K562 (cell line): Measurements from ENCODE around the gene ARHGAP42. TPM values are rescaled to one million over a fixed set of nuclear protein-coding genes. Genes with fewer than 3 reads are reported as not detected.

ENCODE experiments used
- ATAC-seq: fragments of 200-7000 bp; cut with Tn5 transposase; 3 replicates; pipeline ENCODE4 v1.9.1; 2020; ENCODE audit warnings: moderate library complexity
- BruUV-seq: library from RNA; stranded (reverse); fragments of 400-500 nt; replicated peaks from 2 replicates; lab custom pipeline; 2021; lab: Mats Ljungman, UMichigan
- CTCF ChIA-PET: fragments of 300-600 bp; formaldehyde crosslinking; extraction: SDS; loops from one replicate; lab custom pipeline; 2021; ENCODE audit warnings: low intra/inter-chr PET ratio; lab: Yijun Ruan, JAX
- POLR2A ChIA-PET: fragments of 300-600, 350-650 bp; sonication (Branson Sonifier 250); formaldehyde crosslinking; extraction: SDS; loops from one replicate; lab custom pipeline; 2021; ENCODE audit warnings: antibody characterized with exemption, inconsistent platforms; lab: Yijun Ruan, JAX
- DNase-seq, 4 experiments: peaks; one replicate each; pipeline versions ENCODE4 v3.0.0 to v3.0.0-alpha.2; 2011 to 2018; ENCODE audit warnings: low spot score in 3 of 4, mixed read lengths in 3 of 4; ENCODE audit errors: extremely low read depth in 1 of 4
- FAIRE-seq: peaks from 2 replicates; lab custom pipeline; 2011; peaks lifted over from hg19 to GRCh38; lab: Jason Lieb, UNC
- H2AFZ ChIP-seq: 2 replicates; pipeline ENCODE4 v1.6.0; 2011; ENCODE audit warnings: low read depth, low read length, control low read depth, inconsistent platforms
- H3K27ac ChIP-seq: fragments of 200-600 bp; 3 replicates; pipeline ENCODE4 v1.8.0; 2011; ENCODE audit warnings: low read depth, mild to moderate bottlenecking, control low read depth, inconsistent platforms, low read length, moderate library complexity, mixed read lengths; ENCODE audit errors: extremely low read depth
- H3K27me3 ChIP-seq, 2 experiments: fragments of 300-600 bp in 1 of 2; 2 replicates in 1 of 2; 3 replicates in 1 of 2; pipeline versions ENCODE4 v1.6.0 to v1.8.0; 2011; ENCODE audit warnings: inconsistent platforms in 2 of 2, low read length in 2 of 2, mild to moderate bottlenecking in 1 of 2, mixed read lengths in 1 of 2, moderate library complexity in 1 of 2; ENCODE audit not compliant: control insufficient read depth in 2 of 2, insufficient read depth in 2 of 2
- H3K36me3 ChIP-seq: fragments of 300-600 bp; 3 replicates; pipeline ENCODE4 v1.8.0; 2011; ENCODE audit warnings: mild to moderate bottlenecking, low read length, inconsistent platforms; ENCODE audit not compliant: control insufficient read depth, insufficient read depth
- H3K4me1 ChIP-seq, 2 experiments: fragments of 200-600 bp in 1 of 2; replicated peaks in 1 of 2; 2 replicates in 1 of 2; 3 replicates in 1 of 2; pipeline versions ENCODE4 v1.5.1 to v1.8.0; 2011; ENCODE audit warnings: inconsistent platforms in 2 of 2, low read length in 2 of 2, mild to moderate bottlenecking in 1 of 2, mixed read lengths in 1 of 2, moderate library complexity in 1 of 2; ENCODE audit not compliant: control insufficient read depth in 2 of 2, insufficient read depth in 2 of 2
- H3K4me2 ChIP-seq: 2 replicates; pipeline ENCODE4 v1.6.1; 2011; ENCODE audit warnings: low read length, control low read depth, inconsistent platforms, mixed read lengths; ENCODE audit not compliant: insufficient read depth
- H3K4me3 ChIP-seq: fragments of 200-600 bp; sonication (generic), shearing (Covaris generic); 2 replicates; pipeline ENCODE4 v1.5.1; 2016; ENCODE audit warnings: control low read depth, inconsistent platforms
- H3K79me2 ChIP-seq: fragments of 200-600 bp; 3 replicates; pipeline ENCODE4 v1.8.0; 2011; ENCODE audit warnings: low read length, inconsistent platforms; ENCODE audit not compliant: control insufficient read depth, insufficient read depth
- H3K9ac ChIP-seq, 2 experiments: 2 replicates each; pipeline versions ENCODE4 v1.6.0 to v1.6.1; 2011; ENCODE audit warnings: low read depth in 2 of 2, low read length in 2 of 2, control low read depth in 1 of 2, inconsistent platforms in 1 of 2, mild to moderate bottlenecking in 1 of 2, mixed read lengths in 1 of 2; ENCODE audit not compliant: insufficient read depth in 1 of 2
- H3K9me1 ChIP-seq: one replicate; pipeline ENCODE4 v1.6.0; 2011; ENCODE audit warnings: inconsistent platforms, mild to moderate bottlenecking, low read length, moderate library complexity; ENCODE audit not compliant: control insufficient read depth, insufficient read depth
- H3K9me3 ChIP-seq: replicated peaks from 2 replicates; pipeline ENCODE4 v1.5.1; 2011; ENCODE audit warnings: low read depth, low read length, inconsistent platforms; ENCODE audit not compliant: control insufficient read depth, insufficient read depth
- H4K20me1 ChIP-seq: replicated peaks from 2 replicates; pipeline ENCODE4 v1.6.1; 2011; ENCODE audit warnings: low read length, inconsistent platforms, mixed read lengths; ENCODE audit not compliant: control insufficient read depth, insufficient read depth
- BCOR ChIP-seq: fragments of 450-650 bp; IDR thresholded peaks from 2 replicates; pipeline ENCODE4 v1.6.1; 2016
- E2F6 ChIP-seq, 2 experiments: IDR thresholded peaks; 2 replicates each; pipeline ENCODE4 v1.6.1; 2011; ENCODE audit warnings: borderline replicate concordance in 1 of 2, control low read depth in 1 of 2, low read depth in 1 of 2, low read length in 1 of 2, mild to moderate bottlenecking in 1 of 2, mixed read lengths in 1 of 2, moderate library complexity in 1 of 2; ENCODE audit not compliant: insufficient read depth in 1 of 2, insufficient read length in 1 of 2, poor library complexity in 1 of 2, severe bottlenecking in 1 of 2; ENCODE audit errors: extremely low read depth in 1 of 2
- PCBP1 ChIP-seq: fragments of 200-400 bp; formaldehyde crosslinking; IDR thresholded peaks from 2 replicates; pipeline ENCODE4 v1.6.1; 2018; ENCODE audit warnings: mild to moderate bottlenecking, low read depth, low read length; ENCODE audit not compliant: poor library complexity, severe bottlenecking
- PTRF ChIP-seq: fragments of 450-650 bp; IDR thresholded peaks from 2 replicates; pipeline ENCODE4 v1.6.1; 2016; ENCODE audit warnings: mild to moderate bottlenecking, missing genetic modification characterization, missing compliant biosample characterization
- SMARCC2 ChIP-seq: fragments of 450-650 bp; IDR thresholded peaks from 2 replicates; pipeline ENCODE4 v1.6.1; 2017; ENCODE audit warnings: antibody characterized with exemption, moderate library complexity, mild to moderate bottlenecking, low read depth
- SRSF1 ChIP-seq: fragments of 200-400 bp; formaldehyde crosslinking; IDR thresholded peaks from 2 replicates; pipeline ENCODE4 v1.6.1; 2017; ENCODE audit warnings: mild to moderate bottlenecking, low read depth, low read length, moderate library complexity
- TCFL5 ChIP-seq: fragments of 250-450 bp; sonication (Bioruptor Pico); conservative IDR thresholded peaks from 2 replicates; pipeline ENCODE4 v1.6.1; 2021; ENCODE audit warnings: mild to moderate bottlenecking, moderate library complexity, matching md5 sums
- THRA ChIP-seq: fragments of 450-650 bp; IDR thresholded peaks from 2 replicates; pipeline ENCODE4 v1.6.1; 2017; ENCODE audit warnings: mild to moderate bottlenecking, moderate library complexity
- ZBTB7A ChIP-seq: IDR thresholded peaks from 2 replicates; pipeline ENCODE4 v1.6.1; 2011; ENCODE audit warnings: low read depth, mild to moderate bottlenecking, low read length, moderate library complexity, borderline replicate concordance; ENCODE audit not compliant: control insufficient read depth
- ZNF174 ChIP-seq: fragments of 250-450 bp; sonication (Bioruptor Pico); IDR thresholded peaks from 2 replicates; pipeline ENCODE4 v1.4.0; 2020; ENCODE audit warnings: mild to moderate bottlenecking
- ZNF449 ChIP-seq: fragments of 250-450 bp; sonication (Bioruptor Pico); IDR thresholded peaks from 2 replicates; pipeline ENCODE4 v1.8.0; 2022; ENCODE audit warnings: moderate library complexity, mild to moderate bottlenecking, inconsistent platforms
- ZNF609 ChIP-seq: sonication (generic); formaldehyde crosslinking; IDR thresholded peaks from 2 replicates; pipeline ENCODE4 v1.8.1; 2023; ENCODE audit warnings: missing genetic modification reagents, mild to moderate bottlenecking, borderline replicate concordance
- WGBS: fragments of 100-300 bp; shearing (Covaris generic); methylation state at CpG from one replicate; pipeline ENCODE4 v1.1.6; 2016; ENCODE audit warnings: low coverage, mixed read lengths; ENCODE audit not compliant: insufficient coverage; ENCODE audit errors: missing lambda C conversion rate; 5-methylcytosine and 5-hydroxymethylcytosine counted together
- in situ Hi-C: fragments of 300-500 bp; cut with MboI; formaldehyde crosslinking; loops from 4 replicates; pipeline ENCODE4 v1.15.0; 2018; ENCODE audit warnings: inconsistent platforms, mixed read lengths
- intact Hi-C: fragments of 100-400 bp; cut with micrococcal nuclease; formaldehyde crosslinking; loops from 2 replicates; pipeline ENCODE4 v1.14.2; 2022
- polyA plus RNA-seq, 8 experiments: library from polyadenylated mRNA; depleted of rRNA in 4 of 8; stranded (reverse) in 5 of 8; unstranded in 3 of 8; fragments of >200 nt; fragmentation: Nextera tagmentation in 2 of 8; fragmentation: Illumina TruSeq in 1 of 8; extraction: Ambion mirVana in 2 of 8; extraction: Trizol in 1 of 8; gene quantifications; 2 replicates each; pipeline versions ENCODE4 v1.2.1 to v1.2.3, GENCODE V29; 2011 to 2014; ENCODE audit warnings: inconsistent platforms in 1 of 8, missing spikeins in 1 of 8
- total RNA-seq, 7 experiments: library from RNA; depleted of rRNA in 6 of 7; stranded (reverse); fragments of >200 nt in 6 of 7; fragmentation: Illumina TruSeq in 2 of 7; extraction: Trizol in 2 of 7; gene quantifications; 2 replicates each; pipeline versions ENCODE4 v1.2.1 to v1.2.3, GENCODE V29; 2011 to 2021; ENCODE audit warnings: low replicate concordance in 1 of 7

ARHGAP42 gene
- total and polyA plus RNA-seq, 9 of the 15 experiments (the other 6 are each of a cell fraction or from before 2014, with no cell fraction given) = 0.95 to 6.1 (median 2.4) TPM

- Histone ChIP-seq H3K4me3 (no peak overlapping the region), H3K27me3 (no peaks in the 10 kb centered on the region), H3K9me1 (no peaks in the 10 kb centered on the region), H2AFZ (no peak overlapping the region), H3K4me2 (no peak overlapping the region), H3K79me2 (no peaks in the 10 kb centered on the region), H3K9ac (no peak overlapping the region), H3K4me1 (no peaks in the 10 kb centered on the region; a peak in 2 of 5 replicates), H4K20me1 (no peaks in the 10 kb centered on the region), H3K9me3 (no peaks in the 10 kb centered on the region), H3K36me3 (no peaks in the 10 kb centered on the region), H3K27ac (no peak overlapping the region)
- BruUV-seq = no TSS peak
- ChIA-PET POLR2A (interaction anchor here (0.6 kb wide), 1 partner anchor 11 kb away, joined by 3 read pairs; no protein-coding TSS in a partner anchor), CTCF (no interaction called here)
- FAIRE-seq = no peak
- DNase-seq = no peak
- no peak for ATAC-seq
- whole genome bisulfite sequencing = 35% methylated on average over 4 of the region's 4 CpGs
- intact Hi-C loops = no loop called here
- in situ Hi-C loops = no loop called here
- no peak for TF ChIP-seq ZNF174 (CRISPR knock-in tag)
- TF ChIP-seq THRA = no peak
- TF ChIP-seq E2F6 (IDR thresholded peaks at IDR 0.05; ENCODE audit: borderline replicate concordance in 1 of 2, extremely low read depth in 1 of 2, insufficient read depth in 1 of 2, insufficient read length in 1 of 2, low read depth in 1 of 2, low read length in 1 of 2, poor library complexity in 1 of 2, severe bottlenecking in 1 of 2) = no peak
- no peak for TF ChIP-seq SMARCC2
- TF ChIP-seq PTRF = no peak
- no peak for TF ChIP-seq ZNF449 (CRISPR knock-in tag)
- no peak for TF ChIP-seq ZBTB7A
- TF ChIP-seq SRSF1 = no peak
- no peak for TF ChIP-seq TCFL5 (CRISPR knock-in tag)
- TF ChIP-seq ZNF609 = no peak
- no peak for TF ChIP-seq PCBP1
- TF ChIP-seq BCOR = no peak
Measured at GRCh38 chr11:100675115-100675650, 11.9 kb upstream of the ARHGAP42 start.
